ENCODE data around the gene CDC20B.

- TF ChIP-seq POLR2A (IDR thresholded peaks at IDR 0.05; ENCODE audit: low read length) (no peak), GATA1 (IDR thresholded peaks at IDR 0.05; ENCODE audit: low read depth, low read length) (no peak)
Measured at GRCh38 chr5:55180016-55180415, 7.0 kb upstream of the CDC20B start.
